GM18868 (cell line): Measurements from ENCODE around the gene MEIOC.
"Not testable (repeated sequence)": the region's sequence is repeated elsewhere in the genome, so short reads cannot be mapped to it uniquely, and the experiment has no call there.

Experiments used
- ATAC-seq: cut with Tn5 transposase; IDR thresholded peaks from one replicate; pipeline ENCODE4 v1.9.1; 2021; ENCODE audit warnings: mild to moderate bottlenecking, moderate library complexity; ENCODE audit not compliant: unreplicated experiment

Gene MEIOC

GRCh38 chr17:44655983-44656710 lies at the start of gene MEIOC:
Gene MEIOC, plus strand, starts transcription at chr17:44656468. Its CDS starts 146 bp downstream, at chr17:44656614.
- no peak for ATAC-seq

GRCh38 chr17:44606658-44607057 lies 49.6 kb upstream of the MEIOC start:
- ATAC-seq = no peak

GRCh38 chr17:44607836-44608690 lies 48.2 kb upstream of the MEIOC start:
- no peak for ATAC-seq

- no peak for ATAC-seq
These were observed 47.4 kb upstream of the MEIOC start for GRCh38 chr17:44608727-44609435.

GRCh38 chr17:44610331-44610730 lies 45.9 kb upstream of the MEIOC start:
- ATAC-seq = no peak

GRCh38 chr17:44610871-44611270 lies 45.4 kb upstream of the MEIOC start:
- no peak for ATAC-seq

- ATAC-seq = no peak
These were observed 41.4 kb upstream of the MEIOC start for GRCh38 chr17:44614862-44615261.

- not testable (repeated sequence) for ATAC-seq
These were observed 37.6 kb upstream of the MEIOC start for GRCh38 chr17:44618652-44619051.

- ATAC-seq = no peak
These were observed 33.1 kb upstream of the MEIOC start for GRCh38 chr17:44623070-44623725.

- no peak for ATAC-seq
These were observed 28.6 kb upstream of the MEIOC start for GRCh38 chr17:44627513-44628242.

GRCh38 chr17:44628243-44629188 lies 27.8 kb upstream of the MEIOC start:
- no peak for ATAC-seq

GRCh38 chr17:44629314-44629713 lies 27.0 kb upstream of the MEIOC start:
- no peak for ATAC-seq

- no peak for ATAC-seq
These were observed 25.6 kb upstream of the MEIOC start for GRCh38 chr17:44630703-44631102.

- ATAC-seq = no peak
These were observed 22.3 kb upstream of the MEIOC start for GRCh38 chr17:44633998-44634397.

- ATAC-seq = not testable (repeated sequence)
These were observed 21.9 kb upstream of the MEIOC start for GRCh38 chr17:44634401-44634800.

GRCh38 chr17:44636562-44636961 lies 19.7 kb upstream of the MEIOC start:
- no peak for ATAC-seq

GRCh38 chr17:44637066-44637465 lies 19.2 kb upstream of the MEIOC start:
- no peak for ATAC-seq

- no peak for ATAC-seq
These were observed 13.4 kb upstream of the MEIOC start for GRCh38 chr17:44642834-44643233.

- ATAC-seq = no peak
These were observed 10.9 kb upstream of the MEIOC start for GRCh38 chr17:44645341-44645740.
